Activated CD4-positive, alpha-beta T cell treated with anti-CD3 and anti-CD28 coated beads, Interleukin-2, amount 10 ng/mL, durations not matched to agents 7 days and 5 days (primary cell): ENCODE measurements around the gene S1PR3. TPM values are rescaled to one million over a fixed set of nuclear protein-coding genes. Genes with fewer than 3 reads are reported as not detected.

Source experiments
- CTCF ChIA-PET: fragments of 350-600 bp; sonication (Branson Sonifier 250); formaldehyde crosslinking; loops from one replicate; lab custom pipeline; 2021; ENCODE audit warnings: antibody characterized with exemption; lab: Charles Lee
- POLR2A ChIA-PET: fragments of 350-600 bp; sonication (Branson Sonifier 250); formaldehyde crosslinking; loops from one replicate; lab custom pipeline; 2021; ENCODE audit warnings: antibody characterized with exemption; lab: Charles Lee
- DNase-seq: peaks from one replicate; pipeline ENCODE4 v3.0.0-alpha.2; 2020
- H3K27ac Mint-ChIP-seq: one replicate; pipeline ENCODE4 v1.8.0; 2021; ENCODE audit warnings: mild to moderate bottlenecking, moderate library complexity, mixed read lengths
- H3K27me3 Mint-ChIP-seq: one replicate; pipeline ENCODE4 v1.8.0; 2021; ENCODE audit warnings: mixed read lengths
- H3K36me3 Mint-ChIP-seq: one replicate; pipeline ENCODE4 v1.8.0; 2021; ENCODE audit warnings: low read depth, mixed read lengths
- H3K4me1 Mint-ChIP-seq: one replicate; pipeline ENCODE4 v1.8.0; 2021; ENCODE audit warnings: mixed read lengths
- H3K4me3 Mint-ChIP-seq: one replicate; pipeline ENCODE4 v1.8.0; 2021; ENCODE audit warnings: mild to moderate bottlenecking, moderate library complexity, mixed read lengths
- H3K9me3 Mint-ChIP-seq: one replicate; pipeline ENCODE4 v1.8.0; 2021; ENCODE audit warnings: mixed read lengths
- total RNA-seq, 2 experiments: library from RNA; stranded (reverse); gene quantifications; one replicate each; pipeline ENCODE4 v1.2.3, GENCODE V29; 2021

Gene S1PR3
- total RNA-seq, 2 experiments from 2014 or later, result 0.12 to 0.15 TPM

DNA sequence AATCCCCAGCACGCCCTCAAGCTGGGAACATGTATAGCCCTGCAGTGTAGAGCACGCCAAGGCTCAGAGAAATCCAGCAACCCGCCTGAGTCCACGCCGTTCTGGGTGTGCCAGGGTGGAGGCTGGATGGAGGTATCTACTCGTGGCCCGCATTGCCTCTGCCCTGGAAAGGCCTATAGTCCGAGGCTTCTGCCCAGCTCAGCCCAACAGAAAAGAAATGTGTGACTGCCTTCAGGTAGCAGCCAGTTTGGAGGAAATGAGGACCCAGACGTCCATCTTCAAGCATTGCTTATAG is 18.2 kb downstream of the S1PR3 start:
- H3K27me3 Mint-ChIP-seq, result peaks cover 9% of the 10 kb centered on the region
- no peak overlapping the region for H3K27ac Mint-ChIP-seq
- ChIA-PET POLR2A (no interaction called here), CTCF (interaction anchor here (1.4 kb wide), 1 partner anchor 9 kb away, joined by 4 read pairs; no protein-coding TSS in a partner anchor)
- H3K4me3 Mint-ChIP-seq, result no peak overlapping the region
- H3K4me1 Mint-ChIP-seq, result no peaks in the 10 kb centered on the region
- no peak for DNase-seq
- H3K9me3 Mint-ChIP-seq, result no peaks in the 10 kb centered on the region
- H3K36me3 Mint-ChIP-seq, result no peaks in the 10 kb centered on the region

DNA sequence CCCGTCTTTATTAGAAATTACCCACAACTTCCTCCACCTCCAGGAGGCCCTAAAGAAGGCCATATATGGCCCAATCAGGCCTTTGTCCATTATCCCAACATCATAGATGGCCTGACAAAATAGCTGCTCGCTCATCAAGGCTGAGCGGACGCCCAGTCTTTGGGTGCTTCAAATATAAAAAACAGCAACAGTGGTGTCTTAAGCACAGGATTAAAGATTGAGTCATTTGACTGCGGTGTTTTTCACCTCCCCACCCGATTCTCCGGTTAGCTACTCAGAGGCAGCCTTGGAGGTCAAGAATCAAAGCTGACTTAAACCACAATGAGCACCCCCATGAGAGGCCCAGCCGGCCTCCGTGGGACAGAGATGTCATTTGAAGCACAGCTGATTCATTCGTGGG is 18.8 kb downstream of the S1PR3 start:
- DNase-seq, result no peak
- CTCF ChIA-PET, result interaction anchor here (1.4 kb wide), 1 partner anchor 9 kb away, joined by 4 read pairs; no protein-coding TSS in a partner anchor
- Mint-ChIP-seq H3K9me3 (no peaks in the 10 kb centered on the region), H3K36me3 (no peaks in the 10 kb centered on the region), H3K27me3 (peaks cover 9% of the 10 kb centered on the region), H3K4me3 (no peak overlapping the region), H3K4me1 (no peaks in the 10 kb centered on the region), H3K27ac (no peak overlapping the region)
- POLR2A ChIA-PET, result no interaction called here

- Mint-ChIP-seq H3K4me3 (no peak overlapping the region), H3K27ac (no peak overlapping the region), H3K27me3 (peaks cover 4% of the 10 kb centered on the region), H3K4me1 (no peaks in the 10 kb centered on the region), H3K36me3 (no peaks in the 10 kb centered on the region), H3K9me3 (no peaks in the 10 kb centered on the region)
- CTCF ChIA-PET, result interaction anchor here (1.4 kb wide), 1 partner anchor 10 kb away, joined by 4 read pairs; no protein-coding TSS in a partner anchor
- POLR2A ChIA-PET, result no interaction called here
- DNase-seq, result no peak
Observed at GRCh38 chr9:89010526-89011111, 19.4 kb downstream of the S1PR3 start.

- no peak overlapping the region for H3K27ac Mint-ChIP-seq
- ChIA-PET CTCF (no interaction called here), POLR2A (no interaction called here)
- H3K36me3 Mint-ChIP-seq, result no peaks in the 10 kb centered on the region
- no peak overlapping the region for H3K4me3 Mint-ChIP-seq
- H3K27me3 Mint-ChIP-seq, result no peaks in the 10 kb centered on the region
- H3K4me1 Mint-ChIP-seq, result no peaks in the 10 kb centered on the region
- no peaks in the 10 kb centered on the region for H3K9me3 Mint-ChIP-seq
- DNase-seq, result no peak
Observed at GRCh38 chr9:89011683-89012082, 20.4 kb downstream of the S1PR3 start.

DNA sequence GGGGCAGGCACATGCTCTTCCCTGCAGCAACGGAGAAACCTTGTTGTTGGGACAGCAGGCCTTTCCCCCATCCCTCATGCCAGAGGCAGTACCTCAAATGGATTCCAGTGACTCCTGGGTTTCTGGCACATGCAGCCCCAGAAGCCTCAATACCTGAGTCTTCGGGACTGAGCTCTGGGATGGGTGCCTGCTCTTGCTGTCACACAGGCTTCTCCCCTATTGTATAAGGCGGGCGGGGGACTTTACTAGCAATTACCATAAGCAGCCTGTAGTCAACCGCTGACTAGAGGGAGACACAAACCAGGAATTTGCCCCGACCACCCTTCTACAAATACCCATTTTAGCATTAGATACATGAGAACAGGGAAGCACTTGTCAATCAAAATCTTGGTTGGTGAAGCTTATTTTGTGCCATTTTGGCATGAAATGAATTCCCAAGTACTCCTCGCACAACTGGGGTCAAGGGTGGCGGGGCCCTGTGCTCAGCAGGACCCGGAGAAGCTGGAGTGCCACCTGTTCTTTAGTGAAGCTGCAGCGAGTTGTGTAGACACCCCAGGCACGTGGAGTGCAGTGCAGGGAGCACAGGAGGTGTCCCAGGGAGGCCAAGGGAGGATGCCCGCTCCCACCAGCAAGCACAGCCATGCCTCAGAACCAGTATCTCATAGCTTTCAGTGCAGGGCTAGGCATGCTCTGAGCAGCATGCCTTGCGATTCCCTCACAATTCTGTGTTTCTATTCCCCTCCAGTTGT is 21.2 kb downstream of the S1PR3 start:
- no peak for DNase-seq
- Mint-ChIP-seq H3K27ac (no peak overlapping the region), H3K27me3 (peaks cover 3% of the 10 kb centered on the region), H3K4me1 (no peaks in the 10 kb centered on the region), H3K9me3 (no peaks in the 10 kb centered on the region), H3K36me3 (no peaks in the 10 kb centered on the region), H3K4me3 (no peak overlapping the region)
- ChIA-PET POLR2A (no interaction called here), CTCF (no interaction called here)

DNA sequence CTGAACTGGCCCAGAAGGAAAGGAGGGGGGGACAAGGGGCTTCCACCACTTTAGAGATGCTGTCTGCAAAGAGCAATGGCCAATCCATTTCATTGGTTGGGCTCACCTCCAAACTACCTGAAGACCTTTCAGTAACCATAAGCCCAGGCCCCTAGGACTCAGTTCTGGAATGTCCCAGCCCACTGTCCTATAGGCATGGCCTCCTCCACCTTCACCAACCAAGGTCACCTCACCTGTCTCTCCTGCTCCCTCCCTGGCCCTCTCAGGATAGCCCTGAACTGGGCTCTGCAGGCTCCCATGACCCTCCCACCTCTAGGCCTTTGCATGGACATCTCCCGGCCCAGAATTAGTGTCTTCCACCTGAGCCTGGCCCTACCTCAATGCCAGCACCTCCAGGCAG is 22.4 kb downstream of the S1PR3 start:
- Mint-ChIP-seq H3K36me3 (no peaks in the 10 kb centered on the region), H3K27ac (no peak overlapping the region), H3K27me3 (peaks cover 10% of the 10 kb centered on the region), H3K4me1 (no peaks in the 10 kb centered on the region), H3K9me3 (no peaks in the 10 kb centered on the region), H3K4me3 (no peak overlapping the region)
- POLR2A ChIA-PET, result no interaction called here
- DNase-seq, result no peak
- CTCF ChIA-PET, result interaction anchor here (0.5 kb wide), 1 partner anchor 834 kb away, joined by 3 read pairs; no protein-coding TSS in a partner anchor

- H3K27ac Mint-ChIP-seq, result no peak overlapping the region
- no peaks in the 10 kb centered on the region for H3K9me3 Mint-ChIP-seq
- no peaks in the 10 kb centered on the region for H3K36me3 Mint-ChIP-seq
- H3K4me3 Mint-ChIP-seq, result no peak overlapping the region
- H3K4me1 Mint-ChIP-seq, result no peaks in the 10 kb centered on the region
- POLR2A ChIA-PET, result no interaction called here
- peaks cover 10% of the 10 kb centered on the region for H3K27me3 Mint-ChIP-seq
- DNase-seq, result no peak
- CTCF ChIA-PET, result no interaction called here
Observed at GRCh38 chr9:89014153-89014552, 22.9 kb downstream of the S1PR3 start.

- no peaks in the 10 kb centered on the region for H3K36me3 Mint-ChIP-seq
- no peak overlapping the region for H3K4me3 Mint-ChIP-seq
- H3K4me1 Mint-ChIP-seq, result no peaks in the 10 kb centered on the region
- DNase-seq, result no peak
- H3K27ac Mint-ChIP-seq, result no peak overlapping the region
- H3K9me3 Mint-ChIP-seq, result no peaks in the 10 kb centered on the region
- CTCF ChIA-PET, result no interaction called here
- H3K27me3 Mint-ChIP-seq, result peaks cover 10% of the 10 kb centered on the region
- POLR2A ChIA-PET, result interaction anchor here (0.6 kb wide), 1 partner anchor 56 kb away, joined by 4 read pairs; no protein-coding TSS in a partner anchor
Observed at GRCh38 chr9:89015336-89015735, 24.1 kb downstream of the S1PR3 start.

DNA sequence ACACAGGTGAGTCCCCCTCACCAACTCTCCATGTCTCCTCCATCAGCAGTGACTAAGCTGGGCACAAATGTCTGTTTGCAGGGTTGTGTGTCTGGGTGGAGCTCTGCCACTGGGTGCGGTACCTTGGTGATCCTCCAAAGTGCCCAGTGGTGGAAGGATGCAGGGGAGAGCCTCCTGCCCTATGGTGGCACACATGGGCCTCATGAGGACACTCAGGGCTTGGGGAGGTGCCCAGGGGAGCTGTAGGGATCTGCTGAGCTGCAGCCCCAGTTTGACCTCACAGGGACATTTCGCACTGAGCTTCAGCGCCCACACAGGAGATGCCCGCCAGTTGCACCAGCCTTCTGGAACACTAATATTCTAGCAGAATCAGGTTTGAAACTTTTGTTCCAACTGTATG is 29.5 kb downstream of the S1PR3 start:
- no peaks in the 10 kb centered on the region for H3K4me1 Mint-ChIP-seq
- ChIA-PET CTCF (no interaction called here), POLR2A (no interaction called here)
- no peak overlapping the region for H3K4me3 Mint-ChIP-seq
- H3K9me3 Mint-ChIP-seq, result no peaks in the 10 kb centered on the region
- peaks cover 10% of the 10 kb centered on the region for H3K27me3 Mint-ChIP-seq
- DNase-seq, result no peak
- no peak overlapping the region for H3K27ac Mint-ChIP-seq
- H3K36me3 Mint-ChIP-seq, result no peaks in the 10 kb centered on the region

GRCh38 chr9:89021154-89021803 is 30.0 kb downstream of the S1PR3 start:
- CTCF ChIA-PET, result interaction anchor here (0.6 kb wide), 1 partner anchor 259 kb away, joined by 3 read pairs; no protein-coding TSS in a partner anchor
- peaks cover 10% of the 10 kb centered on the region for H3K27me3 Mint-ChIP-seq
- H3K9me3 Mint-ChIP-seq, result no peaks in the 10 kb centered on the region
- no peak overlapping the region for H3K27ac Mint-ChIP-seq
- DNase-seq, result no peak
- POLR2A ChIA-PET, result no interaction called here
- no peak overlapping the region for H3K4me3 Mint-ChIP-seq
- no peaks in the 10 kb centered on the region for H3K36me3 Mint-ChIP-seq
- no peaks in the 10 kb centered on the region for H3K4me1 Mint-ChIP-seq

DNA sequence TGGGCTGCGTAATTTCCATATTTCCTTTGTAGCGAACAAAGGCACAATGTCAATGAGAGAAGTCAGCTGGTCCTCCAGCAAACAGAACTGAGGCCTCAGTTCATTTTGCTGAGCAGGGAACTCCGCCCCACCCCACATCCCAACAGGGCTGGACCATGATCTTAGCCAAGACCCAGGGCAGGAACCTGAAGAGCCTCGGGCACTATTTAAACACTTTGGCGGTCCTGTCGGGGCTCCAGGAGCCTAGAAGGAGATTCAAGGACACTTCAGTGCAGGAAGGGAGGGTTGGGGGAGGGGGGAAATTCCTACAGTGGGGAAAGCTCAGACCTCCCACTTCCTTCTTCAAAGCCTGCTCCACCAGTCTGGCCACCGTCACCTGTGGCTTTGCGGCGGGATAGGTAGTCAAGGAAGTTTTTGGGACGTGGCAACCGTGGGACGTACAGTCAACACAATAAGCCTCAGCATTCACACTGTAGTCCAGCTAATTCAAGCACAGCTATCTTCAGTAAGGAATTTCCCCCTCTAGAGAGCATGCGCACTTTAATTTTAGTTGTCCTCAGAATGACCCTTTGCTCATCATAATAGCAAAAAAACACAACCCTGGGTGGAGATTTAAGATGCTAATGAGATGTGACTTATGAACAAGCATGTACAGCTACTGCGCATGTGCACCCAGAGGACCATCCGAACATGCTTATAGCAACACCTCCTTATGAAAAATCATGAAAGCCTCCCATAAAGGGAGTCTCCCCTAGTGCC is 30.9 kb downstream of the S1PR3 start:
- peaks cover 8% of the 10 kb centered on the region for H3K27me3 Mint-ChIP-seq
- POLR2A ChIA-PET, result no interaction called here
- no peaks in the 10 kb centered on the region for H3K4me1 Mint-ChIP-seq
- DNase-seq, result no peak
- H3K27ac Mint-ChIP-seq, result no peak overlapping the region
- H3K9me3 Mint-ChIP-seq, result no peaks in the 10 kb centered on the region
- CTCF ChIA-PET, result no interaction called here
- no peaks in the 10 kb centered on the region for H3K36me3 Mint-ChIP-seq
- no peak overlapping the region for H3K4me3 Mint-ChIP-seq

- H3K27me3 Mint-ChIP-seq, result peaks cover 4% of the 10 kb centered on the region
- CTCF ChIA-PET, result no interaction called here
- H3K9me3 Mint-ChIP-seq, result no peaks in the 10 kb centered on the region
- H3K27ac Mint-ChIP-seq, result no peak overlapping the region
- POLR2A ChIA-PET, result no interaction called here
- H3K4me1 Mint-ChIP-seq, result no peaks in the 10 kb centered on the region
- H3K36me3 Mint-ChIP-seq, result no peaks in the 10 kb centered on the region
- DNase-seq, result no peak
- H3K4me3 Mint-ChIP-seq, result no peak overlapping the region
Observed at GRCh38 chr9:89022902-89023301, 31.6 kb downstream of the S1PR3 start.

DNA sequence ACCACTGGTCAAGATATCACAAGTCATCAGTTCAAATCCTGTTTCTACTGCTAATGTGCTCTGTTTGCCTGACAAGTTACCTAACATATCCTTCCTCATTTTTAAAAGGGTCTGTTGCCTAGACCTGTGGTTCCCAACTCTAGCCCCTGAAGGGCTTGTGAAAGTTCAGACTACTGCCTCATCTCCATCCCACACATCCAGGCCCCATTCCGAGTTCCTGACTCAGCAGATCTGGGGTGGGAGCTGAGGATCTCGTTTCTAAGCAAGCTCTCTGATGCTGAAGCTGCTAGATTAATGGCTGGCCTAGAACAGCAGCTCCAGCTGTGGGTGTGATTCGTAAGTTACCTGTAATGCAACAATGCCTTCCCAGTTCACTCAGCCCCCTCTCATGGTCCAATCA is 32.5 kb downstream of the S1PR3 start:
- POLR2A ChIA-PET, result no interaction called here
- CTCF ChIA-PET, result no interaction called here
- H3K36me3 Mint-ChIP-seq, result no peaks in the 10 kb centered on the region
- no peaks in the 10 kb centered on the region for H3K4me1 Mint-ChIP-seq
- H3K27ac Mint-ChIP-seq, result no peak overlapping the region
- DNase-seq, result no peak
- H3K4me3 Mint-ChIP-seq, result no peak overlapping the region
- no peaks in the 10 kb centered on the region for H3K27me3 Mint-ChIP-seq
- H3K9me3 Mint-ChIP-seq, result no peaks in the 10 kb centered on the region
